Stimulated activated CD4-positive, alpha-beta T cell treated with anti-CD3 and anti-CD28 coated beads, Interleukin-4, amount 100 ng/mL, for 4 hours (primary cell): Measurements from ENCODE around the gene NHLH1.

ENCODE experiments used
- DNase-seq, 2 experiments: peaks; one replicate each; pipeline ENCODE4 v3.0.0-alpha.2; 2020

Gene NHLH1

DNA sequence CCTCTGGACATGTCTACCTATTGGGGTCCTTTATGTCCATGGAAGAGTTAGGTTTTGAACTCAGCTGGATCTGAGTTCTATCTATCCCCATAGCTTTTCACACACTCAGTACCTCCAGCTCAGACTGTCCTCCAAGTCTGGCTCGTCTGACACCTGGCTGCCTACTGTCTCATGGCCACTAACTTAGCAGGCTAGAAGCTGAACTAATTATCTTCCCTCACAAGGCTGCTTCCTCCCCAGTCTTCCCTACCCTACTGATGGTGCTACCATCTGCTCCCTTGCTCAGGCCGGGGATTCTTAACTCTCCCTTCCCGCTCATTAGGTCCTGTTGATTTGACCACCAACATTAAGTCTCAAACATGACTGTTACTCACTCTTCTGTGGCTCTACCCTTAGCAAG is 46.8 kb downstream of the NHLH1 start:
- no peak for DNase-seq

DNA sequence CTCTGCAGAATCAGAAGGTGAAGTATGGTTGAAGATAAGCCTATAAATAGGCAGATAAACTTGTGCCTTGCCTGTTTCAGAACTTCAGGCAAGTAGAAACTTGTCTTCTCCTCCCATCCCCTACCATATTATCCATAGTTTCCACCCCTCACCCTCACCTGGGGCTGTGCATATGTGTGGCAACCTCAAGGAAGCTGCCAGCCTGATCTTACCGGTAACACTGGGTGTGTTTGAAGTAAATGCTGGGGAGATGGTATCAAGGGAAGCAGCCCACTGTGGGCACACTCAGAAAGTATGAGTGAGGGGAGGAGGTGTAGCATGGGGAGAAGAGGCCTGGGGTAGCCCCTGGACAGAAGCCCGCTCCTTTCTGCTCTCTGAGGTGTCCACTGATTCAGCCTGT is 48.0 kb downstream of the NHLH1 start:
- DNase-seq, result no peak

- no peak for DNase-seq
Measured at GRCh38 chr1:160415696-160416290, 48.9 kb downstream of the NHLH1 start.

GRCh38 chr1:160416369-160416768 is 49.5 kb downstream of the NHLH1 start:
- no peak for DNase-seq

- no peak for DNase-seq
Measured at GRCh38 chr1:160418483-160418882, 51.6 kb downstream of the NHLH1 start.

- DNase-seq, result no peak
Measured at GRCh38 chr1:160419150-160419837, 52.4 kb downstream of the NHLH1 start.

GRCh38 chr1:160419838-160420169 is 52.9 kb downstream of the NHLH1 start:
- no peak for DNase-seq

DNA sequence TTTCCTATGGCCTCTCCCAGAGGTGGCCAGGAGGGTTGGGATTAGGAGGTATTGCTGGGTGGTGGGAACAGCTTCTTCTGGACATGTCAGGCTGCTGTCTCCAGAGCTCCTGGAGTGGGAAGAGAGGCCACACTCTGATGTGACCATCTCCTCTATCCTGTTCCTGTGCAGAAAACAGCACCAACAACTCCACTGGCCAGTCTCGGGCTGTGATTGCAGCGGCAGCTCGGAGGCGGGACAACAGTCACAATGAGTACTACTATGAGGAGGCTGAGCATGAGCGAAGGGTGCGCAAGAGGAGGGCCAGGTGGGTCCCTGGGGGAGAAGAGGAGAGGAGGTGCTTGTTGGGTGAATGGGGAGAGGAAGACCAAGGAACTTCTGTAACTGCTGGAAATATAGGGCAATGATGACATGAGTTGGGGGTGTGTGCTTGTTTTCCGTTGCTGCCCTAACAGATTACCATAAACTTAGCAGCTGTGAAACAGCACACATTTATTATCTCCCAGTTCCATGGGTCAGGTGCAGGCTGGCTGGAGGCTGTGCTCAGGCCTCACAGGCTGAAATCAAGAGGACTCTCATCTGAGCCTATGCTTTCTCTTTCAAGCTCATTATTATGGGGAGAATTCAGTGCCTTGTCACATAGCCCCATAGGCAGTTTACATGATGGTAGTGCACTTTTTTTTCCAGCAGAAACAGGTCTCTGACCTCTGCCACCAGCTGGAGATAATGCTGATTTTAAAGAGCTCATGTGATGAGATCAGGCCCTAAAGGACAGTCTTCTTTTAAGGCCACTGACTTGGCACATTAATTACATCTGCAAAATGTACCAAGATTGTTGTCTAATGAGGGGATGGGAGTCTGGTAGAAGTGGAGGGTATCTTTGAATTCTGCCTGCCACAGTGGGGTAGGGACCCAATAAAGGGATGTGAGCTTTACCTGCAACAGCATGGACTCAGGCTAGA is 54.3 kb downstream of the NHLH1 start:
- no peak for DNase-seq

DNA sequence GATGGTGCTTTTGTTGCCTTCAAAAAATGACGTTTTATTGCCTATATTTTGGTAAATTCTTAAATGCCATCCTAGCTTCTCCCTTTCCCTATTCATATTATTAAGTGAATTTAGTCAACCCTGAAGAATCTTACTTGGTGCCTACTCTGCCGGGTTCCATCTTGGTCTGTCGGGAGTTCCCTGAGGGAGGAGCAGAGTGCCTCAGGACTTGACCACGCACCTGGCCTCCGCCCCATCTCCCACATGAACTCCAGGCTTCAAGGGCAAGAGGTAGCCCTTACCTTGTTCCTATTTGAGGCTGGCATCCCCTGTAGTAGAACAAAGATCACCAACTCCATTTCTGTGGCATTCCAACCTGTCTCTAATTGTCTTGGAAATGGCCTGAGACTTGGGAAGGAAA is 55.0 kb downstream of the NHLH1 start:
- no peak for DNase-seq
